Measurements from ENCODE around the gene POFUT2.
A peak's percentile ranks its signal among the peaks of the same experiment; 100 is the strongest.

The POFUT2 gene, protein sequence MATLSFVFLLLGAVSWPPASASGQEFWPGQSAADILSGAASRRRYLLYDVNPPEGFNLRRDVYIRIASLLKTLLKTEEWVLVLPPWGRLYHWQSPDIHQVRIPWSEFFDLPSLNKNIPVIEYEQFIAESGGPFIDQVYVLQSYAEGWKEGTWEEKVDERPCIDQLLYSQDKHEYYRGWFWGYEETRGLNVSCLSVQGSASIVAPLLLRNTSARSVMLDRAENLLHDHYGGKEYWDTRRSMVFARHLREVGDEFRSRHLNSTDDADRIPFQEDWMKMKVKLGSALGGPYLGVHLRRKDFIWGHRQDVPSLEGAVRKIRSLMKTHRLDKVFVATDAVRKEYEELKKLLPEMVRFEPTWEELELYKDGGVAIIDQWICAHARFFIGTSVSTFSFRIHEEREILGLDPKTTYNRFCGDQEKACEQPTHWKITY

DNA sequence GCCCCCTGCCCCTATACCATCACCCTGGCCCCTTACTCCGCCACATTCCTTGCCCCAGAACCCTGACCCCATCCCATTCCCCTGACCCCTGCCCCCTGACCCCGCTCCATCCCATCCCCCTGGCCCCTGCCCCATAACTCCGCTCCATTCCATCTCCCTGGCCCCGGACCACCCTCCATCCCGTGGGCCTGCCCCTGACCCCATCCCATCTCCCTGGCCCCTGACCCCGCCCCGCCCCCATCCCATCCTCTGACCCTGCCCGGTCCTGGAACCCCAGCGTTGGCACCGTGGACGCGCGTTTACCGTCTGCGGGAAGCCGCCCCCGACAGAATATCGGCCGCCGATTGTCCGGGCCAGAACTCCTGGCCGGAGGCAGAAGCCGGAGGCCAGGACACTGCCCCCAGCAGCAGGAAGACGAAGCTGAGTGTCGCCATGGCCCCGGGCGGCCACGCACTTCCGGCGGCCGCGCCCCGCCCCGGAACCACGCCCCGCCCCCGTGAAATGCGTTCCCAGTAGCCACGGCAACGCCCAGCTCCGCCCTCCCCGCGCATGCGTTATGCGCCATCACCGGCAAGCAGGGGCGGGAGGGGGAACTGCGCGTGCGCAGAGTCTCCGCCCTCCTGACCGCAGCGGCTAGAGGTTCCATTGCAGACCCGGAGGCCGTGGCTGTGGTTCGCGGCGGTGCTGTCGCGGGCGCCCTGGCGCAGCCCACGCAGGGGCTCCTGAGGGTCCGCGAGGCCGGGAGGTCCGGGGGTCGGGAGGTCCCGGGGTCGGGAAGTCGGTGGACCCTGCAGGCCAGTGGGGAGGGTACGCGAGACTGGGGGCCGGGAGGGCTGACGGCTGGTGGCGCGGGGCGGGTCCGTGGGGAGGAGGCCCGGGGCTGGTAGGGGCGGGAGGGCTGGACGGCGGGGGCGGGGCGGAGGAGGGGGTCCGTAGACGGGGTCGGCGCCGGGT is at the start of gene POFUT2:
TSS of gene POFUT2 (minus strand) at position 458 of the 954 bp plus-strand sequence. CDS start at position 434, 24 bp downstream.
- peak; percentile 92 to 98 for DNase-seq

DNA sequence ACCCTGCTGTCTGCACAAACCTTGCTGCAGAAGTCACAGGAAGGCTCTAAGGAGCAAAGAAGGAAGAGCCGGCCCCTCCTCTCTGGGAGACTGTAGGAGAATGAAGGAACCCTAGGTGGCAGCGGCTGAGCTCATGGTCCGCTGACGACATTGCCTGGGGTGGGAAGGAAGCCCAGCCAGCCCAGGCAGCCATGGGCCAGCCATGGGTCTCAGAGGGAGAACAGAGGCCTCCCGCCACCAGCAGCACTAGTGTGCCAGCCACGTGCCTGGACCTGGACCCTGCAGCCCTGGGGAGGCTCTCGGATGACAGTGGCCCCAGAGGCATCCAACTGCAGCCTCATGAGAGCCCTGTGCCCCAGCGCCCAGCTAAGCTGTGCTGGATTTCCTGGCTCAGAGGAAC is 49.2 kb upstream of the POFUT2 start:
- DNase-seq: no peak

DNA sequence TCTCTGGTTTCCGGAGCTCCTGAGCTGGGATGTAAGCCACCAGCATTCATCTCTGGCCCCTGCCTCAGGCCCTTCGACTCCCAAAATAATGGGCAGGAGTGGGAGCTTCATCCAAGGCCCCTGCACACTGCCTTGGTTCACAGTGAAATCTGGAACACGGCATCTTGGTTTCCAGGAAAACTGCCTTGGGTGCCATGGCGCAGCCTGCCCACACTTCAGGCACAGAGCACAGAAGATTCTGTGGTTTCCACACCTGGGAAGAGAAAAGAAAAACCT is 48.8 kb upstream of the POFUT2 start:
- DNase-seq: no peak

DNA sequence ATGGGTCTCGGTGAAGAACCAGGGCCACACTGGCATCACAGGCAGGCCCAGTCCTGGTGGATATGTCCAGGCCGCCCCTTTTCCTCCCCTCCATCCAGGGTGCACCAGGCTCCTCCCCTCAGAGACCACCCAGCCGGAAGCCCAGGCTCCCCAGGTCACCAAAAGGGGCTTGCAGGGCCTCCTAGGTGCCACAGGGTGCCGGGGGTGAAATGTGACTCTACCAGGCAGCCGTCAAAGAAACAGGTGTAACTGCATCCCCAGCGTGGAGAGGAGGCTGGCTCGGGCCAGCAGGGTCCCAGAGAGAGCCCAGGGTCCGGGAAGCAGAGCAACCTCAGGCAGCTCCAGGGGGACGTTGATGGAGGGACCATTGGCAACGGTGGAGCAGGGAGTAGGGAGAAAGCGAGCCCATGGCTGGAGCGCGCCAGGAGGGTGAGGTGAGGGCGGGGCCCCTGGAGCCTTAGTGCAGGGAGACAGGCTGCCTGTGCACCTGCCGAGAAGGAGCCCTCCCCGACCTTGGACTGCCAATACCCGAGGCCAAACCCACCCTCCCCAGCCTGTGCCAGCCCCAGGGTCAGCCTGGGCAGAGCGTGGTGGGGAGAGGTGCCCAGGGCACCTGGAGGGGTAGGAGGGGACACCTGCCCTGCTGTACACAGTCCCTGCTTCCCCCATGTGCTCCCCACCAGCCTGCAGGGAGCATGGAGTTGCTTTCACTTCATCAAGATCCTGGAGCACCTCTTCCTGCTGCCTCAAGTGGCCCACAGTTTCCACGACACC is 48.3 kb upstream of the POFUT2 start:
- DNase-seq: no peak

DNA sequence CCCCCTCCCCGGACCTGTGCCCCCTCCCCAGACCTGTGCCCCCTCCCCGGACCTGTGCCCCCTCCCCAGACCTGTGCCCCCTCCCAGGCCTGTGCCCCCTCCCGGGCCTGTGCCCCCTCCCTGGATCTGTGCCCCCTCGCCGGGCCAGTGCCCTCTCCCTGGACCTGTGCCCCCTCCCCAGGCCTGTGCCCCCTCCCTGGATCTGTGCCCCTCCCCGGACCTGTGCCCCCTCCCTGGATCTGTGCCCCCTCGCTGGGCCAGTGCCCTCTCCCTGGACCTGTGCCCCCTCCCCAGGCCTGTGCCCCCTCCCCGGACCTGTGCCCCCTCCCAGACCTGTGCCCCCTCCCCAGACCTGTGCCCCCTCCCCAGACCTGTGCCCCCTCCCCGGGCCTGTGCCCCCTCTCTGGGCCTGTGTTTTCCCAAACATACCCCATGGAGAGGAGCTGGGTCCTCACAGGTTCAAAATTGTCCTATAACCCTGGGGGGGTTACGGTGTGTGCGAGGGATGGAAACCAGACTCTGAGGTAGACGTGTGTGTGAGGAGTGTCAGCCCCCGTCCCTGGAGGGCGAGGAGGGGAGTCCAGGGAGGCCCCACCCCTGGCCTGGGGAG is 47.6 kb upstream of the POFUT2 start:
- DNase-seq: no peak

DNA sequence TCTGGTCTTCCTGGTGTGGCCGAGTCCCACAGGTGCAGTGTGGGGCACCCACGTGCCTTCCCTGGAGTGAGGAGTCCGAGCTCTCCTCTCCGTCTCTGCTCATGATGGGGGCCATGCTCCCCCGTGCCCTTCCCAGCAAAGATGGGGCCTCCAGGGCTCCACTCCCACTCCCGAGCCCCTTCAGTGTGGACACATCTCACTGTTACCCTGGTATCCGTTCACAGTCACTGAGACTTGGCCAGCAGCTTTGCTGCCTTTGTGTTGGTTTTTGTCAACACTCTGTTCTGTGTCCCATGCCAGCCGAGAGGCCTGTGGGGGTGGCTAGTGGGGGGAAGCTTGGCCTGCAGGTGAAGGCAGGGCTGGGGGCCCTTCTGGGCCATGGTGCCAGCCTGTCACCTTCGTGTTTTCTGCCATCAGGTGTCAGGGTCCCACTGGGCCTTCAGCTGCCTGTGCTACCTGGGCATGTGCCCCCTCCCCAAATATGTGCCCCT is 46.9 kb upstream of the POFUT2 start:
- no peak for DNase-seq

DNA sequence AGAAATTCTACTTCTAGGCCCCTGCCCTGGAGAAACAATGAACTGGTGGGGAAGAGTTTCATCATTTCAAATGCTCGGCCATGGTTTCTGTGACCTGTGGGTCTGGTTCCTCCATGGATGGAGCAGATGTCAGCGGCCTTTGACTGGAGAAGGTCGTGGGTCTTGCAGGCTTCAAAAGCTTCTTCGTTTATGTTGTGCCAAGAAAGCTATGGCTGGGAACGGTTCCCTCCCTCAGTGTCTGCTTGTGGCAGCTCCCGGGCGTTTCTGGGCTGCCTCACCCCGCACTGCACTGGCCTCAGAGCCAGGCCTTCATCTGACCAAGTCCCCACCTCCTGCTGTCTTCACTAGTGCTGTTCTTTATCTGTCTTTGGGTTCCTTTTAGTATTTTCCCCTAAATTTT is 46.4 kb upstream of the POFUT2 start:
- DNase-seq: no peak

DNA sequence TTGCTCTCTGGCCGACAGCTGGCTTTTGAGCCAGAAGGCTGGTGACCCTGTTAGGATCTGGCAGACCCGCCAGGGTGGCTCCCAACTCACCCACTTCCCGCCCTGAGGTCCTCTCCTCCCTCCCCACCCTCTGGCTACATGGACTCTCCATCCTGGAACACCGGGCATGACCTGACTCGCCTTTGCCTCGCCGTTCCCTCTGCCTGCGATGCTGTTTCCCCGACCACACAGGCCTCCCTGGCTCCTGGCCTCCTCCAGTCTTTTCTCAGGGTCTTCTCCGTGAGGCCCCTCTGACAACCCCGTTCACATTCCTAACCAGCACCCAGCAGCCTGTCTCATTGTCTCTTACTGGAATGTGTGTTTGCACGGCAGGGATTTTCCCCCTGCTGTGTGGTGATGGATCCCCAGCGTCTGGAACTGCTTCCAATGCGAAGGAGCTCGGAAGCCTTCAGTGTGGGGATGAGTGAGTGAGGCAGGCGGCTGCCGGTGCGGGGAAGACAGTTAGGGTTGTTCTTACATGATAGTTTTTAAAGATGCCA is 46.0 kb upstream of the POFUT2 start:
- DNase-seq: no peak

DNA sequence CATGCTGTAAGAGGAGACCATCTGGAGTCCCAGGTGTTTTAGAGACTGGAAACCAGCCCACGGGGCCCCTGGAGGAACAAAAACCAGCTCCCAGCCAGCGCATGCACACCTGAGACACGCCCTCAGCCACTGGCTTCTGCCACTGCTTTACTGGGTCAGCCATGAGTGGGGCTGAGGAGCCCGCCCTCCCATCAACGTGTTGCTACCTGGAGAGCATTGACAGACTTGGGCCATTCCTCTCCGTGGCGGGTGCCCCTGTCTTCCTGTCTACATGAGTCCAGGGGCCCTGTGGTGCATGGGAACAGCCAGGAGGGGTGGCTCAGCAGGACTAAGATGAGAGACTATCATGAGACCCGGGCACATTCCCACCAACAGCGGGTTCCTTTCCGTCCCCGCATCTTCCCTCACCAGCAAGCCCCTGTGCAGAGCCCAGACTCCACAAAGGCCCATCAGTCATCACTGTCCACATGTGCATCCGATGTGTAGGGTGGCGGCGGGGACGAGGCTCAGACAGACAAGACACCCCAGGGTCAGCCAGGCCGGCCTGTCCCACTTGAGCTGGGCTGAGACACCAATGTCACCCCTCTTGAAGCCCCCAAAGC is 45.4 kb upstream of the POFUT2 start:
- no peak for DNase-seq

DNA sequence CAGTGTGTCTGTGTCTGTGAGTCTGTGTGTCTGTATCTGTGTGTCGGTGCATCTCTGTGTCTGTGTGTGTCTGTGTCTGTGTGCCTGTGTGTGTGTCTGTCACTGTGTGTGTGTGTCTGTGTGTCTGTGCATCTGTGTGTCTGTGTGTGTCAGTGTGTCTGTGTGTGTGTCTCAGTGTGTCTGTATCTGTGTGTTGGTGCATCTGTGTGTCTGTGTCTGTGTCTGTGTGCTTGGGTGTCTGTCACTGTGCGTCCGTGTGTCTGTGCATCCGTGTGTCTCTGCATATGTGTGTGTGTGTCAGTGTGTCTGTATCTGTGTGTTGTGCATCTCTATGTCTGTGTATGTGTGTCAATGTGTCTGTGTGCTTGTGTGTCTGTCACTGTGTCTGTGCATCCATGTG is 44.7 kb upstream of the POFUT2 start:
- DNase-seq: no peak

DNA sequence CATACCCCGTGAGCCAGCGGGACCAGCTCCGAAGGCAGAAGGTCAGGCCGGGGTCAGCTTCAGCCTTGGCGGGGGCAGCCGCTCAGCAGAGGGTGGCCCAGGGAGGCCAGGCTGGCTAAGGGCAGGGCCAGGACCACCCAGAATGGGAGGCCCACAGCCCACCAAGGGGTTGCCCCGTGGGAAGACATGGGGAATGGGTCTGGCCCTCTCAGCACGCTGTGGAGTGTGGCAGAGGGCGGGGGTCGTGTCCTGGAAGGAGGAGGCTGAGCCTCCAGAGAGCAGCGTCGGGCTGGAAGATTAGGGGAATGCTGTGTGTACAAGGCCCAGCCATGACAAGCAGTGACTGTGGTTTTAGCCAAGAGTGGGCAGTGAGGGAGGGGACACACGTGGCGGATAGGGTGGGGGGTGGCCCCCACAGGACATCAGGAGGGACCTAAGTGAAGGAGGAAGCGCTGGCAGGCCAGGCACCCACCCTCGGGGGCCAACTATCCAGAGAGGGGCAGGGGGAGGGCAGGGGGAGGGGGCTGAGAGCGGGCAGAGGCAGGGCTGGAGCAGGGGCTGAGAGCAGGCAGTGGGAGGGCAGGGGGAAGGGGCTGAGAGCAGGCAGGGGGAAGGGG is 43.9 kb upstream of the POFUT2 start:
- DNase-seq: no peak

DNA sequence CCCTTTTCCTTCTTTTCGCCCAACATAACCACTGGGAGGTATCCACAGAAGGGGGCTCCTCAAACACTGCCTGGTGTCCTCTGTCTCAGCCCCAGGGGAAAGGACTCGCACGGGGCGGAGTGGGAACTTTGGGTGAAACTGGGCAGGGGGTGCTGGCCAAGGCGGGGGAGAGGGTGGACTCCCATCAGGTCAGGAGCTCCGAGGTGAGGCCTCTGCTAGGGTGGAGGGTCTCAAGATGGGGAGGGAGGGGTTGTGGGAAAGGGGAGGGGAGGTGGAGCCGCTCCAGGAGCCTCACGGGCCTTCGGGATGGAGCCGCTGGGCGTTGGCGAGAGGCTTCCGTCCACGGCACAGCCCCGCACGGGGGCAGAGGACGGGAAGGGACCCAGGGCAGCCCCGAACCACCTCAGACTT is 43.2 kb upstream of the POFUT2 start:
- DNase-seq: no peak

DNA sequence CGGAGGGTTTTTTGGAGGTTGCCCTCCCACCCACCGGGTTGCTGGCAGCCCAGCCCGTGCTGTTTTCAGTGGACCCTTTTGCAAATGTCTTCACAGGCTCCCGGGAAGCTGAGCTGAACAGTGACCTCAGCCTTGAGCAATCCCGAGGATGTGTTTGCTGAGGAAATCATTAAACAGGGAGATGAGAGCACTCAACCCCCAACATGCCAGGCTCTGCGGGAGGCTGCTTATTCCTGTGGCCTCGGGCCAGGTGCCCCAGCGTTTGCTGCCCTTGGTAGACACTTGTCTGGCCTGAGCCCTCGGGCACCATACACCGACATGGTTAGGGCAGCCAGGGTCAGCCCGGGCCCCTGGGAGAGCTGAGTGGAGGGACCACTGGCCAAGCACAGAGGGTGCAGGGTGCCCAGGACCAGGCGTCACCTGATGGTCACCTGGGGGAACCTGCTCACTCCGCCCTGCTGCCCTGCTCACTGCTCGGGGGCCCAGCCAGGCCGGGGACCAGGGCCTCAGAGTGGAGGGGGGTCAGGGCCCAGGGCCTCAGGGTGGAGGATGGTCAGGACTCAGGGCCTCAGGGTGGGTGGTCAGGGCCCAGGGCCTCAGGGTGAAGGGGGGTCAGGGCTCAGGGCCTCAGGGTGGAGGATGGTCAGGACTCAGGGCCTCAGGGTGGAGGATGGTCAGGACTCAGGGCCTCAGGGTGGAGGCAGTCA is 42.5 kb upstream of the POFUT2 start:
- no peak for DNase-seq

DNA sequence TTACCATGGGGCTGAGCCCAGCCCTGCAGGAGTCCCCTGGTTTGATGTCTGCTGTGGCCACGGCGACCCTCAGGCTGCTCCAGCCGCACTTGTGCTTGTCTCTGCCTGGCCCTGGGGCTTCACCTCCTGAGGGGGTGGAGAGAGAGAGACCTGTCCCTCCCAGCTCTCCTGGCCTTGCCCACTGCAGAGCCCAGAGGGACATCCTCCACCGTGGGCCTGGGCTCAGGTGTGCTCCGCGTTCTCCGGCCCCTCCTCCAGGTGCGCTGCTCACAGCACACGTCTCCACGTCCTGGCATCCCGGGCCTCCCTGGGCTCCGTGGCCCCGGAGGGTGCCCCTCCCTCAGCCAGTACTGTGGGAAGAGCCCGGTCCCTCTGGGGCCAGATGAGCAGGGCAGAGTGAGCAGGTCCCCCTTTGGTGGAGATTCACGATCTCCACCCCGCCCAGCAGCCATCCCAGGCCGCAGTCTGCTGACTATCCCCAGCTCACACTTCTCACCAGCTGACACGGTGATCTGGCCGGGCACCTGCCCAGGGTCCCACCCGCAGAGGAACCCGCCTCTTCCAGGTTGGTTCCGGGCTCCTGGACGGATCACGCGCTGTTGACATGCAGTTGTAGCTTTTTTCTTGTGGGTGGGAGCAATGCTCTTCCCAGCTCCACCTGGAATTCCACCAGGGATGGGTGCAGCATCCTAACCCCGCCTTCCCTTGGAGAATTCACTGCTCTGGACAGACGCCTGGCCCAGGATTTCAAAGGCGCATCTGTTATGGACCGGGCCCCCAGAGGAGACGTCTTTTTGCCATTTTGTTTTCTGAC is 41.8 kb upstream of the POFUT2 start:
- no peak for DNase-seq

DNA sequence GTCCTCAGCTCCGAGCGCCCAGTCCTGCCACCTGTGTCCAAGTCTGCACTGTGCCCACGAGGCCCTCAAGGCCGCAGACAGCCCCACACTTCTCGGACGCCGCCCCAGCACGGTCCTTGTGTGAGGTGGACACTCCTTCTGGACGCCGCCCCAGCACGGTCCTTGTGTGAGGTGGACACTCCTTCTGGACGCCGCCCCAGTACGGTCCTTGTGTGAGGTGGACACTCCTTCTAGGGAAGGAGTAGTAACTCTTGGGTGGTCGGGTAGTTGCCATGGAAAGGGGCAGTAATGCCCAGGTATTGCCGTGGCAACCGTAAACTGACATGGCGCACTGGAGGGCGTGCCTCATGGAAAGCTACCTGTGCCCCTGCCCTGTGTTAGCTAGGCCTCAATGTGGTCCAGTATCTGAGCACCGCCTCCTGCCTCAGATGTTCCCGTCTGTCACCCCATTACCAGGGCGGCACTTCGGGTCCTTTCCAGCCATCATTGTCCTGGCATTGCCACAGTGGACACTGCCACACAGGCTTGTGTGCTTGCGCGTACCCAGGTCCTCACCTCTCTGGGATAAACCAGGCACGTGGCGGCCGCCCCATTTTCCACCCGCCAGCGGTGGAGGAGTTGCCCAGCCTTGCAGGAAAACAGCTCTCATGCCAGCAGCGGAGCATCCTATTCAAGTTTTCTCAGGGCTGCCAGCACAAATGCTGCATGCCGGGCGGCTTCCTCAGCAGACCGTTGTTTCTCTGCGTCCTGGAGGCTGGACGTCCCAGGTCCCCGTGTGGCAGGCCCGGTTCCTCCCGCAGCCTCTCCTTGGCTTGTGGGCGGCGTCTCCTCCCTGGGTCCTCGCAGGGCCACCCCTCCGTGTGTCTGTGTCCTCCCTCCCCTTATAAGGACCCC is 40.8 kb upstream of the POFUT2 start:
- no peak for DNase-seq

DNA sequence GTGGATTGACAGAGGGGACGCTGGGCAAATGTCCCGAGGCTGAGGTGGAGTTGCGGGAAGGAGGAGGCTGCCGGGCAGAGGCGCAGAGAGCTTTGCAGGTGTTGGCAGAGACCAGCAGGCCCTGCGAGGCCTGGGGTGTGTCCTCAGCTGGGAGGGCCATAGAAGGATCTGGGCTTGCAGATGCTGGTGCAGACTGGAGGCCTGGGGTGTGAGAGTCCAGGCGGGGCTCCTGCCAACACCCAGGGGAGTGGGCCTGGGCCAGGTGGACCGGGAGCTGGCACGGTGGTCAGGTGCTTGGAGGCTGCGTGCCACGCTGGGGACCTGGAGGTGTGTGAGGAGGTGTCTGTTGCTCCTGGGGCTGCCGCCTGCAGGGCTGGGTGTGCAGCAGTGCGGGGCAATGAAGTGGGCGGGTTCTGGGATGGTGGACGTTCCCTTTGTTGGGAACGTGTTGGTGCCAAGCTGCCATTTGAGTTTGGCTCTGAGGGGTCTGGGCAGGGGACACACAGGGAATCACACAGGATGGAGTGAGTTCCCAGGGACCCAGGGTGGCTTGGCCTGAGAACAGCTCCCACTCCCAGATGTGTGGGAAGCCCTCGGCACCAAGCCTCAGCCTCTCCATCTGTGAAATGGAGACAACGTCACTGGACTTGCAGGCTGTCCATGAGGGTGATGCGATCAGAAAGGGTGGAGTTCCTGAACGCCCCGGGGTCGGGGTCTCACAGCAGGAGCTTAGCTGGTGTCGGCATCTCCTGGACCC is 39.9 kb upstream of the POFUT2 start:
- no peak for DNase-seq

DNA sequence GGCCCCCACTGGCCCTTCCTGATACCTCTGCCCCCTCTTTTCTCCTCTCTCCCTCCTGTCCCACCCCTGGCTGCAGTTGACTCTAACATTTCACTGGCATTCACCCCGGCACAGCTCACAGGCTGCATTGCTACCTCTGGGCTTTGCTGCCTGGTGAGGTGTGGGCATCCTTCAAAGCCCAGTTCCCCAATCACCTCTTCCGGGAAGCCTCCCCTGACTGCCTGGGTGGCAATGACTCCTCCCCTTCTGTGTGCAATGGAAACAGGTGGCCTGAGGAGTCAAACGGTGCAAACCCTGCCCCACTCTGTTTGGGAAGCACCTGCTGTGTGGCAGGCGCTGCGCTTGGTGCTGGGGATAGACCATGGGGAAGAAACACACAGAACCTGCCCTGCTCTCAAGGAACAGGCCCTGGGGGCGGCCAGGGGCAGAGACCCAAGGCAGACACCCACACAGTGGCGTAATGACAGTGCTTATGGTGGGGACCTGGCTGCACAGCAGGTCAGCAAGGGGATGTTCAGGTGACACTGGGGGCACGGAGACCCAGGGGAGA is 39.3 kb upstream of the POFUT2 start:
- no peak for DNase-seq
